GM12872 (cell line): ENCODE measurements around the gene ICE1.

Source experiments
- TF ChIP-seq, protein P1 (sequence below): IDR thresholded peaks from 3 replicates; pipeline ENCODE4 v1.5.1; 2011; ENCODE audit warnings: low read depth, mild to moderate bottlenecking, low read length, moderate library complexity; ENCODE audit not compliant: insufficient read depth

The ICE1 gene

DNA sequence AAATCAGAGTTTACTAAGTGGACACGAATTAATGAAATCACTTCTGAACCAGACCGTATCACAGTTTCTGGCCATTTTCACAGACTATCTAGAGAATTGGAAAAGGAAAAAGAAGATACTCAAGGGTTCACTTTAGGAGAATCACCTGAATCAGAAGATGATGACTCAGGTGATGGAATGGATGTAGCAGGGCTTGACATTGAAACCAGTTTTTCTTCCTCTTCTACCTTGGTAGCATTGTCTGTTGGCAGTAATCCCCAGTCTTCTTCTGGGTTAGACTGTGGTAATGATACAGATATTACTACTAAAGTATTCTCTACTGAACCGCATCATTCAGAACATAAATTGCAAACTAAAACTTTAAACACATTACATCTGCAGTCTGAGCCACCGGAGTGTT lies 38.5 kb downstream of the ICE1 start:
- TF ChIP-seq, protein P1, sequence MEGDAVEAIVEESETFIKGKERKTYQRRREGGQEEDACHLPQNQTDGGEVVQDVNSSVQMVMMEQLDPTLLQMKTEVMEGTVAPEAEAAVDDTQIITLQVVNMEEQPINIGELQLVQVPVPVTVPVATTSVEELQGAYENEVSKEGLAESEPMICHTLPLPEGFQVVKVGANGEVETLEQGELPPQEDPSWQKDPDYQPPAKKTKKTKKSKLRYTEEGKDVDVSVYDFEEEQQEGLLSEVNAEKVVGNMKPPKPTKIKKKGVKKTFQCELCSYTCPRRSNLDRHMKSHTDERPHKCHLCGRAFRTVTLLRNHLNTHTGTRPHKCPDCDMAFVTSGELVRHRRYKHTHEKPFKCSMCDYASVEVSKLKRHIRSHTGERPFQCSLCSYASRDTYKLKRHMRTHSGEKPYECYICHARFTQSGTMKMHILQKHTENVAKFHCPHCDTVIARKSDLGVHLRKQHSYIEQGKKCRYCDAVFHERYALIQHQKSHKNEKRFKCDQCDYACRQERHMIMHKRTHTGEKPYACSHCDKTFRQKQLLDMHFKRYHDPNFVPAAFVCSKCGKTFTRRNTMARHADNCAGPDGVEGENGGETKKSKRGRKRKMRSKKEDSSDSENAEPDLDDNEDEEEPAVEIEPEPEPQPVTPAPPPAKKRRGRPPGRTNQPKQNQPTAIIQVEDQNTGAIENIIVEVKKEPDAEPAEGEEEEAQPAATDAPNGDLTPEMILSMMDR = no peak

DNA sequence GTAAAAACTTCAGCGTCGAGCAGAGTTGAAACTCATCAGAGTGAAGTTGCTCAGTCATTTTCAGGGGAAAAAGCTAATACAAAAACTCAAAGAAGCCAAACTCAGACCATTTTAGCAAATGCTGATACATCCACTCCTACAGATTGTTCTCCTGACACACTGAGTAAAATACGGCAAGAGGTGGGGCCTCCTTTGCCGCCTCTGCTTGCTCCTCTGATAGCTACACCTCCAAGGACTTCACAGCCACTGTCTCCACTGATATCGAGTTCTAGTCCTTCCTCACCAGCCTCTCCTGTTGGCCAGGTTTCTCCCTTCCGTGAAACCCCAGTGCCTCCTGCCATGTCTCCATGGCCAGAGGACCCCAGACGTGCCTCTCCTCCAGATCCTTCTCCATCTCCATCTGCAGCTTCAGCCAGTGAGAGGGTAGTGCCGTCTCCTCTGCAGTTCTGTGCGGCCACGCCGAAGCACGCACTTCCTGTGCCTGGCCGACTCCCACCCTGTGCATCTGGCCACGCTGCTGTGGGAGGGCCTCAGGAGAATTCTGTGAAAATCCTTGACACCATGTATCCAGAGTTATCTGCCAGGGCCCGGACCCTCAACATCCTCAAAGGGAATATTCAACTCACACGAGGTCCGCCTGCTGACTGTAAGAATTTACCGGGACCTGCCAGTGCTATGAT lies 41.7 kb downstream of the ICE1 start:
- TF ChIP-seq, protein P1 = no peak

DNA sequence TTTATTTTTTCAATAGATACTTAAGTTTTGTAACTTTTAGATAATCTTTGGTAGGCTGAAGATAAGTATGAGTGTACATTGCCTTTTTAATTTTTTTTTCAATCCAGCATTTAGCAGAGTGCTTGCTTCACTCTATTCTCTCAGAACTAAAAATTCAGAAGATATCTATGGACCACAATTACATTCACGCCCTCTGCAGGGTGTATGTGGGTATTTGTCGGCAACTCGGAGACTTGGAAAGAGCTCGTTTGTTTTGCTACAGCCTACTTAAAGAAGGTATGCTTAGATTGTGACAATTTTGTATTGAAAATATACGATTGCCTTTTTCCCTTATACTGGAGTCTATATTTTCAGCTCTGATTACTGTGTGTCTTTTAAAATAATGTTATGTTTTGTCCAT lies 43.8 kb downstream of the ICE1 start:
- TF ChIP-seq, protein P1 = no peak

DNA sequence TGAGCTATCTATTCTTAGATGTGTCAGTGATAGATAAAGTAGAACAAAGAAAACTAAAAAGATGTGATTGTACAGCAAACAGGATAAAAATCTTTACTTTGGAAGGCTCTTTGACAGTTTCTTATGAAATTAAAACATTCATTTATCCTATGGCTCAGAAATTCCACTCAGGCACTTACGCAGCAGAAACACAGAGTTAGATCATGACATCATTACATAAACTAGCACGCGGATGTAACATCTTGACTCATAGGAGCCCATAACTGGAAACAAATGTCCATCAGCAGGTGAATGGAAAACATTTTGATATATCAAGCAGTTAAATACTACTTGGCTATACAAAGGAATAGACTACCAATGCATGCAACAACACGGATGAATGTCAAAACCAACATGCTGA lies 45.3 kb downstream of the ICE1 start:
- TF ChIP-seq, protein P1 = no peak

DNA sequence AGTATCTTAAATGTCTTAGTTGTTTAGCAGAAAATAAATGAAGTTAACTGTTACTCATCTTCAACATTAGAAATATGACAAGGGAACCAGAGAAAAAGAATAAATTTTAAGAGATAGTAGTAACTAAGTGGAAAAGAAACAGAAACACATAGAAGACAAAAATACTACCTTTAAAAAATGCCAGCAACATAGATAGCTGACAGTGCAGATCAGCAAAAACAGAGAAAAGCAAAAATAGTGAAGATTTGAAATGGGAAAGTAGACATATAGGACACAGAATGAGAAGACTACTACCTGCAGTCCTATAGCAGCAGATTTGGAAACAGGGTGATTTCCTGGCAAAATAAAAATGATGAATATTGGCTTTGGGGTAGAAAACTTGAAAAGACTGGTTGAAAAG lies 48.5 kb downstream of the ICE1 start:
- TF ChIP-seq, protein P1 = no peak

DNA sequence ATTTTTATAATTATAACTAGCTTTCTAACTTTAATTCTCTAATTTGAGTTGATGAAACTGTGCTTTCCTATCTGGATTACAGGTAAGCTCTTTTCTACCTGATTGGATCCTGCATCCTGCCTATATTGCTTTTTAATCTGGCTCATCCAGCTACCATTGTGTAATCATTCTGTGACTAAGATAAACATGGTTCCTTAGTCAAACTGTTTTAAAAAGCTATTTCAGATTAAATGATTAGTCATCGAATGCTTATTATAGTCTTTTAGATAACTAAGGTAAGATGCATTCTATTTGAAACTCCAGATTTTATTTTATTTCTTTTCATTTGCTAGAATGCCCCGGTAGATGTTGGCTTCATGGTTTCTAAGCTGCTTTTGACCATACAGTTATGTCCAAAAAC lies 50.7 kb downstream of the ICE1 start:
- TF ChIP-seq, protein P1 = no peak

DNA sequence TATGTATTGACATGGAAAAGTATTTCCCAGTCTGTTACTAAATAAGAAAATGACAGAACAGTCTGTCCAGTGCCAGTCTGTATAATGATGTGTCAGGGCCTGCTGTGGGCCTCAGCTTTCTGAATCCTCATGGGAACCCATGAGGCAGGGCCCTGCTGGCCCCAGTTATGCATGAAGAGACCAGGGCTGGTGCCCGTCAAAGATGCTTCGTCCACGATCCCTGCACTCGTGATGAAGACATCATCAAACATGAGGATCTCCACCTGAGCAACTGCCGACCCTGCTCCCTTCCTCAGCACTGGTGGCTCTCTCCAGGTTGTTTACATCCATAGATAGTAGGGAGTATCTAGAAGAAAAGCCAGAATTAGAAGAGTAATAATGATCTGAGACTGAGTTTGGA lies 52.5 kb downstream of the ICE1 start:
- TF ChIP-seq, protein P1 = no peak

DNA sequence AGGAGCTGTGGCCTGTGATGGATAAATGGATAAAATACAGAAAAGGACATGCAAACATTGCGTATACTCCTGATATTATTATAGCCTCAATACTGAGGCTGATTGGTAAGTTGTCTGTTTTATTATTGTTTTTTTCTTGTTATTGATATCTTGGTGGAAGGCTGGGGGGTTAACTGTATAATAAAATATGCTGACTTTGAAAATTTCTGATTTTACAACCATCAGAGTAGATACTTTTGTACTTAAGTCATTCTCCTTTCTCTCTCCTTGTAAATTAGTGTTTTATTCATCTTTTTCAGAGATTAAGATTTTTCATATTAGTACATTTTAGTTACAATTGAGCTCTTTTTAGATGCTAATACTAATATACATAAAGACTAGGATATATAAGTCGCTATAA lies 53.5 kb downstream of the ICE1 start:
- TF ChIP-seq, protein P1 = no peak
